Keratinocyte (primary cell): ENCODE data around the gene MINDY1. TPM values are rescaled to one million over a fixed set of nuclear protein-coding genes. Genes with fewer than 3 reads are reported as not detected.

Experiments used
- DNase-seq: peaks from one replicate; pipeline ENCODE4 v3.0.0-alpha.2; 2011; ENCODE audit warnings: low read depth, missing footprints, low spot score
- FAIRE-seq: peaks from 2 replicates; lab custom pipeline; 2011; peaks lifted over from hg19 to GRCh38; lab: Jason Lieb, UNC
- H2AFZ ChIP-seq: 2 replicates; pipeline ENCODE4 v1.6.0; 2012; ENCODE audit warnings: low read length, control low read depth, inconsistent platforms; ENCODE audit not compliant: control insufficient read depth
- H3K27ac ChIP-seq: 2 replicates; pipeline ENCODE4 v1.5.1; 2011; ENCODE audit warnings: low read length; ENCODE audit not compliant: control insufficient read depth, insufficient read depth
- H3K27me3 ChIP-seq: 3 replicates; pipeline ENCODE4 v1.6.0; 2011; ENCODE audit warnings: low read length; ENCODE audit not compliant: control insufficient read depth, insufficient read depth; ENCODE audit errors: extremely low read depth
- H3K36me3 ChIP-seq, 2 experiments: 2 replicates in 1 of 2; 3 replicates in 1 of 2; pipeline ENCODE4 v1.5.1; 2011; ENCODE audit warnings: low read length in 2 of 2, mild to moderate bottlenecking in 1 of 2; ENCODE audit not compliant: control insufficient read depth in 2 of 2, insufficient read depth in 2 of 2; ENCODE audit errors: extremely low read depth in 1 of 2
- H3K4me1 ChIP-seq: 3 replicates; pipeline ENCODE4 v1.5.1; 2011; ENCODE audit warnings: low read length; ENCODE audit not compliant: control insufficient read depth, insufficient read depth; ENCODE audit errors: extremely low read depth
- H3K4me2 ChIP-seq: 3 replicates; pipeline ENCODE4 v1.6.0; 2011; ENCODE audit warnings: low read depth, low read length; ENCODE audit not compliant: control insufficient read depth, insufficient read depth; ENCODE audit errors: extremely low read depth
- H3K4me3 ChIP-seq, 3 experiments: fragments of 200-600 bp in 1 of 3; sonication (generic) in 1 of 3; 2 replicates in 2 of 3; 3 replicates in 1 of 3; pipeline ENCODE4 v1.5.1; 2011 to 2016; ENCODE audit warnings: low read length in 3 of 3, mild to moderate bottlenecking in 3 of 3, control low read depth in 2 of 3, inconsistent platforms in 1 of 3, low read depth in 1 of 3, mixed read lengths in 1 of 3, mixed run types in 1 of 3, moderate library complexity in 1 of 3; ENCODE audit not compliant: control insufficient read depth in 2 of 3, insufficient read depth in 2 of 3; ENCODE audit errors: extremely low read depth in 1 of 3
- H3K79me2 ChIP-seq: 2 replicates; pipeline ENCODE4 v1.6.0; 2012; ENCODE audit warnings: low read length; ENCODE audit not compliant: control insufficient read depth, insufficient read depth
- H3K9ac ChIP-seq: 3 replicates; pipeline ENCODE4 v1.6.0; 2011; ENCODE audit warnings: low read length; ENCODE audit not compliant: control insufficient read depth, insufficient read depth; ENCODE audit errors: extremely low read depth
- H3K9me1 ChIP-seq: 3 replicates; pipeline ENCODE4 v1.6.0; 2011; ENCODE audit warnings: low read length; ENCODE audit not compliant: control insufficient read depth, insufficient read depth; ENCODE audit errors: extremely low read depth
- H3K9me3 ChIP-seq: 2 replicates; pipeline ENCODE4 v1.5.1; 2012; ENCODE audit warnings: low read depth, low read length; ENCODE audit not compliant: control insufficient read depth
- H4K20me1 ChIP-seq: 3 replicates; pipeline ENCODE4 v1.6.0; 2011; ENCODE audit warnings: low read length; ENCODE audit not compliant: control insufficient read depth, insufficient read depth; ENCODE audit errors: extremely low read depth
- CTCF ChIP-seq, 3 experiments: IDR thresholded peaks in 1 of 3; conservative IDR thresholded peaks in 1 of 3; optimal IDR thresholded peaks in 1 of 3; 2 replicates in 2 of 3; 3 replicates in 1 of 3; pipeline versions ENCODE3 to v1.5.1; 2011; ENCODE audit warnings: low read length in 3 of 3, mild to moderate bottlenecking in 3 of 3, moderate library complexity in 2 of 3, control low read depth in 1 of 3, inconsistent platforms in 1 of 3; ENCODE audit not compliant: insufficient read depth in 2 of 3; ENCODE audit errors: extremely low read depth in 1 of 3
- EZH2 ChIP-seq: IDR thresholded peaks from one replicate; pipeline ENCODE4 v1.6.1; 2012; ENCODE audit warnings: inconsistent platforms, mild to moderate bottlenecking, low read length, moderate library complexity
- dilution Hi-C: fragments of 300-500 bp; cut with MboI; formaldehyde crosslinking; loops from one replicate; pipeline ENCODE4 v1.7.0; 2020; ENCODE audit warnings: low sequenced_read_pairs; ENCODE audit not compliant: extremely low pct_ligation_motif_present
- polyA plus RNA-seq, 5 experiments: library from polyadenylated mRNA; depleted of rRNA in 3 of 5; stranded (reverse) in 3 of 5; stranded (forward) in 1 of 5; unstranded in 1 of 5; fragments of >200 nt; gene quantifications; 1 replicate in 1 of 5; 2 replicates in 3 of 5; 3 replicates in 1 of 5; pipeline versions ENCODE4 v1.2.1 to v1.2.3, GENCODE V29; 2011 to 2012; ENCODE audit warnings: missing spikeins in 2 of 5, low read depth in 1 of 5, low replicate concordance in 1 of 5

MINDY1 gene
- polyA plus RNA-seq, 1 donor (not counting 4 experiments of a cell fraction or from before 2014, with no cell fraction given), result 11.2 TPM

- H3K4me1 ChIP-seq, result peaks cover 45% of the 10 kb centered on the region
- no peak overlapping the region for H2AFZ ChIP-seq
- TF ChIP-seq CTCF (optimal IDR thresholded peaks at IDR 0.05 in 1 of 3, IDR thresholded peaks at IDR 0.05 in 1 of 3, conservative IDR thresholded peaks at IDR 0.05 in 1 of 3; ENCODE audit: extremely low read depth in 1 of 3, insufficient read depth in 2 of 3, low read length in 3 of 3) (no peak), EZH2 (no peak)
These were observed 30.3 kb downstream of the MINDY1 start for GRCh38 chr1:150976401-150976821.

GRCh38 chr1:150974580-150975478 is 31.9 kb downstream of the MINDY1 start, which contains the start of gene CERS2:
Gene CERS2, minus strand, starts transcription at chr1:150974835. Its CDS starts 5,745 bp downstream, at chr1:150969090.
- peak within 1 kb of the TSS; percentile 90 for H3K9ac ChIP-seq
- FAIRE-seq (no peak), DNase-seq (no peak)
- no peaks in the 10 kb centered on the region for H3K9me1 ChIP-seq
- no peaks in the 10 kb centered on the region for H4K20me1 ChIP-seq
- H3K27ac ChIP-seq, result peak within 1 kb of the TSS; percentile 73
- peaks cover 0 to 10% of the 10 kb centered on the region in 2 experiments for H3K36me3 ChIP-seq
- H3K27me3 ChIP-seq, result no peaks in the 10 kb centered on the region
- peak within 1 kb of the TSS; percentile 80 for H2AFZ ChIP-seq
- peaks cover 43% of the 10 kb centered on the region for H3K79me2 ChIP-seq
- H3K4me3 ChIP-seq, result peak within 1 kb of the TSS; percentile 88 to 95 (median 93)
- TF ChIP-seq CTCF (optimal IDR thresholded peaks at IDR 0.05 in 1 of 3, IDR thresholded peaks at IDR 0.05 in 1 of 3, conservative IDR thresholded peaks at IDR 0.05 in 1 of 3; ENCODE audit: extremely low read depth in 1 of 3, insufficient read depth in 2 of 3, low read length in 3 of 3), result no peak
- no peak for TF ChIP-seq EZH2
- peaks cover 37% of the 10 kb centered on the region for H3K4me1 ChIP-seq
- peak within 1 kb of the TSS; percentile 97 for H3K4me2 ChIP-seq
- no peaks in the 10 kb centered on the region for H3K9me3 ChIP-seq
- dilution Hi-C loops, result no loop called here

More at GRCh38 chr1:150976401-150976821, 30.3 kb downstream of the MINDY1 start:
- Histone ChIP-seq H3K36me3 (peaks cover 0 to 10% of the 10 kb centered on the region in 2 experiments), H3K27ac (no peak overlapping the region), H3K27me3 (no peaks in the 10 kb centered on the region), H3K9me3 (no peaks in the 10 kb centered on the region), H3K9ac (no peak overlapping the region), H3K4me3 (no peak overlapping the region), H3K4me2 (no peak overlapping the region), H3K9me1 (no peaks in the 10 kb centered on the region), H4K20me1 (no peaks in the 10 kb centered on the region), H3K79me2 (peaks cover 28% of the 10 kb centered on the region)
- FAIRE-seq (no peak), DNase-seq (no peak)
- dilution Hi-C loops, result no loop called here
